ENCODE results near the gene SLC22A24.
"Not testable (repeated sequence)": the region's sequence is repeated elsewhere in the genome, so short reads cannot be mapped to it uniquely, and the experiment has no call there.

Gene SLC22A24

GRCh38 chr11:63144121-63144520, at the start of gene SLC22A24:
TSS of gene SLC22A24 (minus strand) at chr11:63144221. CDS start at chr11:63143779, 442 bp downstream.
- no peak for DNase-seq (ENCODE audit: low read depth in 1 of 2, low spot score in 1 of 2)

GRCh38 chr11:63180536-63180935, 36.5 kb upstream of the SLC22A24 start:
- no peak for DNase-seq (ENCODE audit: low read depth in 1 of 2, low spot score in 1 of 2)

- no peak for DNase-seq (ENCODE audit: low read depth in 1 of 2, low spot score in 1 of 2)
These were observed 35.5 kb upstream of the SLC22A24 start for GRCh38 chr11:63179432-63180041.

- no peak for DNase-seq (ENCODE audit: low read depth in 1 of 2, low spot score in 1 of 2)
These were observed 33.9 kb upstream of the SLC22A24 start for GRCh38 chr11:63177872-63178271.

GRCh38 chr11:63165706-63166310, 21.8 kb upstream of the SLC22A24 start:
- no peak for DNase-seq (ENCODE audit: low read depth in 1 of 2, low spot score in 1 of 2)

GRCh38 chr11:63155794-63156193, 11.8 kb upstream of the SLC22A24 start:
- no peak for DNase-seq (ENCODE audit: low read depth in 1 of 2, low spot score in 1 of 2)

GRCh38 chr11:63146581-63146980, 2.6 kb upstream of the SLC22A24 start:
- no peak for DNase-seq (ENCODE audit: low read depth in 1 of 2, low spot score in 1 of 2)

GRCh38 chr11:63142459-63142858, 1.6 kb downstream of the SLC22A24 start:
- DNase-seq (ENCODE audit: low read depth in 1 of 2, low spot score in 1 of 2) = no peak

GRCh38 chr11:63132985-63133775, 10.8 kb downstream of the SLC22A24 start:
- no peak for DNase-seq (ENCODE audit: low read depth in 1 of 2, low spot score in 1 of 2)

GRCh38 chr11:63099555-63099954, 44.5 kb downstream of the SLC22A24 start:
- no peak for DNase-seq (ENCODE audit: low read depth in 1 of 2, low spot score in 1 of 2)

GRCh38 chr11:63080682-63081081, 63.3 kb downstream of the SLC22A24 start:
- DNase-seq (ENCODE audit: low read depth in 1 of 2, low spot score in 1 of 2) = no peak

- DNase-seq (ENCODE audit: low read depth in 1 of 2, low spot score in 1 of 2) = not testable (repeated sequence)
These were observed 97.8 kb downstream of the SLC22A24 start for GRCh38 chr11:63046203-63046602.

GRCh38 chr11:63042596-63042995, 101.4 kb downstream of the SLC22A24 start:
- DNase-seq (ENCODE audit: low read depth in 1 of 2, low spot score in 1 of 2) = no peak

GRCh38 chr11:63032457-63032856, 111.6 kb downstream of the SLC22A24 start:
- no peak for DNase-seq (ENCODE audit: low read depth in 1 of 2, low spot score in 1 of 2)

Data from activated CD4-positive, alpha-beta T cell treated with anti-CD3 and anti-CD28 coated beads, Interleukin-2, amount 50 U/mL, for 24 hours (primary cell).